ENCODE results near the gene SHROOM2.

- TF ChIP-seq CTCF (conservative IDR thresholded peaks at IDR 0.05 in 1 of 2, IDR thresholded peaks at IDR 0.05 in 1 of 2; ENCODE audit: low read depth in 1 of 2, low read length in 2 of 2) = no peak
- TF ChIP-seq EZH2 (IDR thresholded peaks at IDR 0.05; ENCODE audit: low read length, missing control alignments) = no peak
Observed at GRCh38 chrX:9848718-9849479, 62.7 kb downstream of the SHROOM2 start.
